HG02642 (cell line): ENCODE results near the gene RALGPS1.

Experiments used
- ATAC-seq: cut with Tn5 transposase; IDR thresholded peaks from one replicate; pipeline ENCODE4 v1.9.1; 2021; ENCODE audit warnings: mild to moderate bottlenecking; ENCODE audit not compliant: unreplicated experiment, poor library complexity

RALGPS1 gene

GRCh38 chr9:126953041-126953809, 38.6 kb downstream of the RALGPS1 start:
- no peak for ATAC-seq

GRCh38 chr9:126955811-126956210, 41.2 kb downstream of the RALGPS1 start:
- no peak for ATAC-seq

GRCh38 chr9:126956917-126957686, 42.5 kb downstream of the RALGPS1 start:
- ATAC-seq, result no peak

- no peak for ATAC-seq
Observed at GRCh38 chr9:126957687-126958053, 43.1 kb downstream of the RALGPS1 start.

DNA sequence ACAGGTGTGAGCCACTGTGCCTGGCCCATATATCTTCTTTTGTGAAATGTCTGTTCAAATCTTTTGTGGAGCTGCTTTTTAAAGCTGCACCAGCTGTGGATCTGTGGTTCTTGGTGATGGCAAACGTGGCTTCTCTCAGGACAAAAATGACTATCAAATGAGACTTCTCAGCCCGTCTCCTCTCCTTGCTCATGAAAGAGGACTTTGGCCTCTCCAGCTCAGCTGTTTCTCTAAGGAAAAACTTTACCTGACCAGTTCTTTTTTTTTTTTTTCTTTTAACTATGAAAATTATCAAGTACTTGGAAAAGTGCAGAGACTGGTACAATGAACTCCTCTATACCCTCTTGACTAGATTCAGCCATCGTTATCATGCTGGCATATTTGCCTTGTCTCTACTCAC, 44.8 kb downstream of the RALGPS1 start:
- ATAC-seq, result no peak

DNA sequence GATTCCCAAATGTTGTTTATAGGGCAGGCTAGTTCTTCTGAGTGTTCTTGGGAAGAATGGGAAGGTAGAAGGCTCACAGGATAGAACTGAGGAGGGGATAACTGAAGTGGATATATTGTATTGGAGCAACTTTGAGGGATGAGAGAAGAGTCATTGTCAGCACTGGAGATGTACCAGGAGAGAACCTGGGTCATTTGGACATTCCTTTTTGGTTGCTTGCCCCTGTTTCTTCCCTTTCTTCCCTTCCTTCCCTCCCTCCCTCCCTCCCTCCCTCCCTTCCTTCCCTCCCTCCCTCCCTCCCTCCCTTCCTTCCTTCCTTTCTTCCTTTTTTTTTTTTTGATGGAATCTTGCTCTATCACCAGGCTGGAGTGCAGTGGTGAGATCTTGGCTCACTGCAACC, 45.3 kb downstream of the RALGPS1 start:
- no peak for ATAC-seq

DNA sequence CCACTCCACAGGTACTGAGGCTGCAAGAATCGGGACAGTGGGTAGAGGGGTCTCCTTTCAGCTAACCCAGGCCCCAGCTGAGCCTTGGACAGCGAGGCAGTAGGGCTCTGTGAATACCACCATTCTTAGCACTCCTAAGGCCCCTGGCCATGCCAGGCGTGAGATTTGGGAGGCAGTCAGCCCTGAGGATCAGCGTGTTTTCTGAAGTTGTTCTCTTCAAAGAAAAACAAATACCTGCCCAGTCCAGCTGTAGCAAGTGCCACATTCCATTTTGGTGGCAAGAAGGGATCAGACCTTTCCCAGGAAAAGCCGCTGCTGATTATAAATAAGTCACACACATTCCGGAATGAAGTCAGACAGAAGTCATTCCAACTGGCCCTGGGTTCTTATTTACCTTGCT, 47.8 kb downstream of the RALGPS1 start:
- no peak for ATAC-seq

DNA sequence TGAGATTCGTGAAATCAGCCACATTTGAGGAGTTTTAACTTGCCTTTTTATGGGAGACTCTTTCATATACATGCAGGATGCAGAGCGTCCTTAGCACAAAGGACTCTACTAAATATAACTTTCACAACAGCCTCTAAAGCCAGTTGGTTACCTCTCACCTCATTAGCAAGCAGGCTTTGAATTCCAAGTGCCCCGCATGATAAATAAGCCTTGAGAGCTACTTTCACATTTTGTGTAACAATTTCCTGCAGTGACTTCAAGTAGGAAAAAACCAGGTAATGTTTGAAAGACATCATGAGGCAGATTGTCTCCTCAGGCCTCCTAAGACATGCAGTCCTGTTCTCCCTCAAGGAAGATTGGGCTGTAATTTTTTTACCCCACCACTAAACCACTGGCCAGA, 50.5 kb downstream of the RALGPS1 start:
- no peak for ATAC-seq

DNA sequence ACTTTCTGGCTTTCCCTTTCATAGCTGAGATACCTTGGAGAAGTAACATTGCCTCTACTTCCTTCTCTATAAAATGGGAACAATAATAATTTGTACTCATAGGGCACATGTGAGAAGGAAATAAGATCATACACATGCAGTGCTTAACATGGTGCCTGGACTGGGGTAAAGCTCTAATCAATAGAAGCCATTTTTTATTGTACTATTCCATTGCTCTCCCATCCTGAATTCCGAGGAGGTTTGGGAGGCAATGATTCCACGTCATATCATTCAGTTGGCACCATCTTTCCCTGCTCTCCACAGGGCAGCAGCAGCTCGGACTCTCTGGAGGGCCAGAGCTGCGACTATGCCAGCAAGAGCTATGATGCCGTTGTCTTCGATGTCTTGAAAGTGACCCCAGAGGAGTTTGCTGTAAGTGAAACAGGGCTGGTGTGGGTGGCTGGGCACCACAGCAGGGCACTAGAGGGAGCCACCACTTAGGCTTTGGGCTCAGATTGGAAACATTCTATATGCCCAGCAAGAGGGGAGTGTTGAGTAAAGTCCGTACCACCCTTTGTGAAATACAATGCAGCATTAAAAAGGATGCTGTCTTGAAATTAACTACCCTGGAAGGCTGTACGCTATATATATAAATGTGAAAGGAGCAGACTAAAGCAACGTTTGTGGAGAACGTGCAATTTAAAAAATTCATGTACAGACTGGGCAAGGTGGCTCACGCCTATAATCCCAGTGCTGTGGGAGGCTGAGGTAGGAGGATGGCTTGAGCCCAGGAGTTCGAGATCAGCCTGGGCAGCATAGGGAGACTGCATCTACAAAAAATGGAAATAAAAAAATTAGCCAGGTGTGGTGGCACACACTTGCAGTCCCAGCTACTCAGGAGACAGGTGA, 51.2 kb downstream of the RALGPS1 start:
- ATAC-seq, result no peak

- no peak for ATAC-seq
Observed at GRCh38 chr9:126971261-126971660, 56.7 kb downstream of the RALGPS1 start.

DNA sequence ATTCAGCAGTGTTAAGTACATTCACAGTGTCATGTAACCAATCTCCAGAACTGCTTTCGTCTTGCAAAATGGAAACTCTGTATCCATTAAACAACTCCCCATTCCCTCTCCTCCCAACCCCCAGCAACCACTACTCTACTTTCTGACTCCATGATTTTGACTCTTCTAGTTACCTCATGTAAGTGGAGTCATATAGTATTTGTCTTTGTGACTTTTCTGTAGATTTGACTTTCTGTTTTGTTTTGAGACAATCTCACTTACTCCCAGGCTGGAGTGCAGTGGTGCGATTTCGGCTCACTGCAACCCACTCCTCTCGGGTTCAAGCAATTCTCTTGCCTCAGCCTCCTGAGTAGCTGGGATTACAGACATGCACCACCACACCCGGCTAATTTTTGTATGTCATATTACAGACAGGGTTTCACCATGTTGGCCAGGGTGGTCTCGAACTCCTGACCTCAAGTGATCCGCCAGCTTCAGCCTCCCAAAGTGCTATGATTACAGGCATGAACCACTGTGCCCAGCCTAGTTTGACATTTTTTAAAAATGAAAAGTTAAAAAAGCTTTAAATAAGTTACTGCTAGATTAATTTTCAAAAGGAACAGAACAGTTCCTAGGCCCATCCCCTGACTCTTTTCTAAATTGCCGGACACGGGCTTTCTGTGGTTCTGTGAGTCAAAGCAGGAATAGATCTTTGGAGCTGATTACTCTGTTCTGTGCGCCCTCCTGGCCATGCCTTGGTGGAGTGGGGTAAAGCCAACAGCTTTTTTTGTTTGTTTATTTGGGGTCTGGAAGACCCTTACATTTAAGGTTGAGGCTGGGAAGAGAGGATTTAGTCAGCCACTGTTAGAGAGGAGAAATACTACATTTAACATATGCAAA, 59.3 kb downstream of the RALGPS1 start:
- no peak for ATAC-seq

DNA sequence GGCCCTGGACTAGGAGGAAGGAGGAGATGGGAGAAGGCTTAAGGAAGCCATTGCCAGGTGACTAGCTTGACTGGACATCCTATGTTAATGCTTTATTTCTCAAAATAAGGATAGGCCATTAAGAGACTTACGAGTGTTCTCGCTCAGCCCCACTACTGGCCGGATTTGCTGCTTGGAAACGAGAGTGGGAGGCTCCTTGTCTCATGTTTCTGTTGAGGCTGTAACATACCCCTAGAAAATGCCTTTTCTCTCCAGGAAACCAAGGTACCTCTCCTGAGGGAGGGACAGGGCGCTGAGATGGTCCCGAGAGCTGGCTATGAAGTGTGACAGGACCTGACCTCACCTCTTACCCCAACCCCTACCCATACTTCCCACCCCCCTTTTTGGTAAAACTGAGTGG, 60.0 kb downstream of the RALGPS1 start:
- no peak for ATAC-seq

GRCh38 chr9:126975327-126976220, 61.0 kb downstream of the RALGPS1 start:
- no peak for ATAC-seq

DNA sequence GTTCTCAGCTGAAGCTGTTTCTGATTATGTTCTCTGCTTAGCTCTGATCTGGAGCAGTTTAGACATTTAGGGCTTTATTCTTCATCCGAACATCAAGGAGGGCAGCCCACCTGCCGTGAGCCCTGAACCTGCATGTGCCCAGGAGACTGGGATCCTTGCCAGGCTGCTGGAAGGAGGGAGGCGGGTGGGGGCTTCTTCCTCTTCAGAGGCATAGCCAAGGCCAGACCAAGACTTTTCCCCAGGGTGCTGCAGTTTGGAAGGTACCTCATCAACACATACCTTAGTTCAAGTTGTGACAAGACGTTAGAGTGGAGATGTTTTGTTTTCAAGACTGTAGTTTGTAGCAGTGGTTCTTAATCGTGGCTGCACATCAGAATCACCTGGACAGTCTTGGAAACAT, 64.9 kb downstream of the RALGPS1 start:
- ATAC-seq, result no peak

- ATAC-seq, result no peak
Observed at GRCh38 chr9:126980231-126980630, 65.6 kb downstream of the RALGPS1 start.

DNA sequence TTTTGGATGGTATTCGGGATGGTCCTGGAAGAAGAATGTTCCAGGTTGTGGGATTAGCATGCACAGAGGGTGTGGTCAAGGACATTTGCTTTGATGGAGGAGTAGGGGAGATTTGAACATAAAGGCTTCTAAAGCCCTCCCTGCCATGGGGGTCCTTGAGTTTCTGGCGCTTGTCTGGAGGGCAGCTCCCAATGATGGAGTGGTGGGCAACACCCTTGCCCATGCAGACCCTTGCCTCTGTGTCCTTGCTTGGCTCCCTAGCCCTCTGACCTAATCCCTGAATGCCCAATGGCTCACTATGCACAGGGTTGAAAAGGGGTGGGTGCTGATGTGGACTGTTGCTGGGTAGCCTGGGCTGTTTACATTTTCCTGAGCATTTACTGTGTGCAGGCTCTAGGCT, 66.6 kb downstream of the RALGPS1 start:
- no peak for ATAC-seq

DNA sequence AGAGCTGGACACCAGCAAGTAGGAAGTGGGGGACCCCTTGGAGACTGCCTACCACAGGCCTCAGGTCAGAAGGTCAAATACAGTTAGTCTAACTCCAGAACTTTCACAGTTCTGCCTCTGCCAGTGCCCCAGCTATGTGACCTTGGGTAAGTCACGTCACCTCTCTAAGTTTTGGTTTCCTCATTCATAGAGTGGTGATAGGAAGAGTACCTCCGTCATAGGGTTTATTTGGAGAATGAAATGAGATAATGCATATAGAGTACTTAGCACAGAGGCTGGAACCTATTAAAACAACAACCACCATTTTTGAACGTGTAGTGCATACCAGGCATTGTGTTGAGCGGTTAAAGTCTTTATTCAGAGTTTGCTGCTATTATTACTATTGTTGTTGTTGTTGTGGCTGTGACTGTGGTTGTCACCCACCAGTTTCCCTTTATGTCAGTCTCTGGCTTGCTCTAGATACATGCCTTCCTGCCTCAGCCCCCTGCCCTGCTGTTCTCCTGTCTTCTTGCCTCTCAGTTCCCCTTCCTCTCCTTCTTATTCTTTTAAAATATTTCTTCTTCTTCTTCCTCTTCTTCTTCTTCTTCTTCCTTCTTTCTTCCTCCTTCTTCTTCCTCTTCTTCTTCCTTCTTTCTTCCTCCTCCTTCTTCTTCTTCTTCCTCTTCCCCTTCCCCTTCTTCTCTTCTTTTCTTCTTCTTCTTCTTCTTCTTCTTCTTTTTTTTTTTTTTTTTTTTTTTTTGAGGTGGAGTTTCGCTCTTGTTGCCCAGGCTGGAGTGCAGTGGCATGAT, 67.8 kb downstream of the RALGPS1 start:
- no peak for ATAC-seq

DNA sequence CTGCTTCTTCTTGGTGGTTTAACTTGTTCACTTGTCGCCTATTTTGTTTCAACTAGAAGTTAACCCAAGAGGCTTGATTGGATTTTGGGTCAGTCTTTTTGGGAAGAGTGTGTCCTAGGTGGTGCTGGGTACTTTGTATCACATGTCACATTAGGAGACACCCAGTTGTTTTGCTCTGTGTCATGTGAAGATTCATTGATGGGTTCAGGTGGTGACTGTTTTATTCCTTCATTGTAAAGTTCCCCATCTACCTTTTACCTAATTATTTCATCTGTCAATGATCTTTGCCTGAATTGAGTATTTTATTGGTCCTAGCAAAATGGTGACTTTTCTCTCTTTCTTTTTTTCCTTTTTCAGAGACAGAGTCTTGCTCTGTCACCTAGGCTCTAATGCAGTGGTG, 69.2 kb downstream of the RALGPS1 start:
- no peak for ATAC-seq
